Hepatocyte (in vitro differentiated cells): ENCODE data around the gene PHLDB2. TPM values are rescaled to one million over a fixed set of nuclear protein-coding genes. Genes with fewer than 3 reads are reported as not detected.

Source experiments
- DNase-seq: peaks from one replicate; pipeline ENCODE4 v3.0.0-alpha.2; 2016; ENCODE audit warnings: low spot score
- H2AFZ ChIP-seq: fragments of 200-600 bp; sonication (generic); 2 replicates; pipeline ENCODE4 v1.6.0; 2016; ENCODE audit warnings: antibody characterized with exemption, mild to moderate bottlenecking
- H3K27ac ChIP-seq: fragments of 200-600 bp; sonication (generic); 2 replicates; pipeline ENCODE4 v1.5.1; 2016; ENCODE audit warnings: mild to moderate bottlenecking
- H3K27me3 ChIP-seq: fragments of 200-600 bp; sonication (generic); 2 replicates; pipeline ENCODE4 v1.6.1; 2016
- H3K36me3 ChIP-seq: fragments of 200-600 bp; sonication (generic); replicated peaks from 2 replicates; pipeline ENCODE4 v1.5.1; 2016; ENCODE audit warnings: low read depth; ENCODE audit not compliant: insufficient read depth
- H3K4me1 ChIP-seq: fragments of 200-600 bp; sonication (generic); 2 replicates; pipeline ENCODE4 v1.5.1; 2016; ENCODE audit warnings: mild to moderate bottlenecking, moderate library complexity; ENCODE audit not compliant: insufficient read depth
- H3K4me2 ChIP-seq: fragments of 200-600 bp; sonication (generic); 2 replicates; pipeline ENCODE4 v1.6.0; 2016
- H3K4me3 ChIP-seq: fragments of 200-600 bp; sonication (generic); 2 replicates; pipeline ENCODE4 v1.5.1; 2016; ENCODE audit warnings: mild to moderate bottlenecking
- H3K79me2 ChIP-seq: fragments of 200-600 bp; sonication (generic); 2 replicates; pipeline ENCODE4 v1.6.0; 2017; ENCODE audit warnings: mild to moderate bottlenecking
- H3K9me2 ChIP-seq: fragments of 200-600 bp; sonication (generic); replicated peaks from 2 replicates; pipeline ENCODE4 v1.6.0; 2017; ENCODE audit warnings: mild to moderate bottlenecking; ENCODE audit not compliant: insufficient read depth
- H3K9me3 ChIP-seq: fragments of 200-600 bp; sonication (generic); 2 replicates; pipeline ENCODE4 v1.5.1; 2016; ENCODE audit warnings: low read depth, mild to moderate bottlenecking
- H4K20me1 ChIP-seq: fragments of 200-600 bp; sonication (generic); 2 replicates; pipeline ENCODE4 v1.6.0; 2016; ENCODE audit warnings: mild to moderate bottlenecking; ENCODE audit not compliant: insufficient read depth, poor library complexity, severe bottlenecking
- CTCF ChIP-seq: fragments of 200-600 bp; sonication (generic); IDR thresholded peaks from 2 replicates; pipeline ENCODE4 v1.5.1; 2016; ENCODE audit warnings: antibody characterized with exemption, mild to moderate bottlenecking; ENCODE audit not compliant: poor library complexity
- EZH2 ChIP-seq: fragments of 200-600 bp; sonication (generic); IDR thresholded peaks from 2 replicates; pipeline ENCODE4 v1.6.1; 2016; ENCODE audit warnings: antibody characterized with exemption, mild to moderate bottlenecking, borderline replicate concordance
- EZH2phosphoT487 ChIP-seq: fragments of 200-600 bp; sonication (generic); IDR thresholded peaks from one replicate; pipeline ENCODE4 v1.6.1; 2018; ENCODE audit warnings: antibody characterized with exemption, mild to moderate bottlenecking, low read depth, moderate library complexity; ENCODE audit not compliant: unreplicated experiment, severe bottlenecking
- WGBS: methylation state at CpG from one replicate; pipeline ENCODE4 v1.1.6; 2016; ENCODE audit warnings: low lambda C conversion rate; ENCODE audit errors: missing lambda C conversion rate; 5-methylcytosine and 5-hydroxymethylcytosine counted together
- polyA plus RNA-seq: library from polyadenylated mRNA; unstranded; fragments of >200 nt; fragmentation: Nextera tagmentation; extraction: Ambion mirVana; gene quantifications from 2 replicates; pipeline ENCODE4 v1.2.1, GENCODE V29; 2016
- total RNA-seq: library from RNA; depleted of rRNA; stranded (reverse); fragments of >200 nt; gene quantifications from 2 replicates; pipeline ENCODE4 v1.2.3, GENCODE V29; 2014

Gene PHLDB2
- total and polyA plus RNA-seq, 2 experiments from 2014 or later: 49.0 to 52.7 TPM

DNA sequence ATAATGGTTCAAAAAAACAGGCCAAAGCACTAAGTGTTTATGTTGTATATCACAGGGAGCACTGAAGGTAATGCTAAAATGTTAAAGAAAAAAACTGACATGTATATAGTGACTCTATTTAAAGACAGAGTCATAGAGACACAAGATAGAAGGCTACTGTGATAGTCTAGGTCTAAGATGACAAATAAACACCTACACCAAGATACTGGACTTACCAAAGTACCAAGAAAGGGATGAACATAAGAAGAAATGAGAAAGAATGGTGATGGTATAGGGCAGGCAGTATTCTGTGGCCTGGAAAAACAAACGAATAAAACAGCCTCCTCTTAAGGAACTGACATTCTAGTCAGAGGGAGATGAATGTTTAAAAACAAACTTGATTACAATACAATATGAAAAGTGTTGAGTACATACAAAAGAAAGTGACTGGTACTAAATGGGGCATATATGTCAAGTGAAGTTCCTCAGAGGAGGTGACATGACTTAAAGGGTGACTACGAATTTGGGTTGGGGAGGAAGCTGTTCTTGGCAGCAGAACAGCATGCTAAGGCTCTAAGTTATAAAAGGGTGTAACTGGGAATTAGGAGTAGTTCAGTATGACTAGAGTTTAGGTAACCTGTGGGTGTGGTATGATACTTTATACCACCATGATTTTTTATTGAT lies 125.7 kb downstream of the PHLDB2 start:
- TF ChIP-seq EZH2phosphoT487 (no peak), EZH2 (no peak), CTCF (no peak)
- Histone ChIP-seq H2AFZ (no peak overlapping the region), H3K27me3 (no peaks in the 10 kb centered on the region), H3K9me3 (no peaks in the 10 kb centered on the region), H3K9me2 (no peaks in the 10 kb centered on the region), H4K20me1 (no peaks in the 10 kb centered on the region), H3K79me2 (peaks cover 34% of the 10 kb centered on the region), H3K27ac (no peak overlapping the region), H3K4me3 (no peak overlapping the region), H3K4me2 (no peak overlapping the region), H3K4me1 (no peaks in the 10 kb centered on the region), H3K36me3 (no peaks in the 10 kb centered on the region)
- WGBS: 84% methylated on average over 2 of the region's 2 CpGs
- DNase-seq: no peak

- H3K4me1 ChIP-seq: no peaks in the 10 kb centered on the region
- no peak overlapping the region for H3K27ac ChIP-seq
- WGBS: 96% methylated on average over 3 of the region's 3 CpGs
- H4K20me1 ChIP-seq: no peaks in the 10 kb centered on the region
- H3K4me3 ChIP-seq: no peak overlapping the region
- H3K9me3 ChIP-seq: no peaks in the 10 kb centered on the region
- H3K79me2 ChIP-seq: peaks cover 19% of the 10 kb centered on the region
- TF ChIP-seq EZH2 (no peak), CTCF (no peak), EZH2phosphoT487 (no peak)
- DNase-seq: no peak
- no peak overlapping the region for H3K4me2 ChIP-seq
- H3K27me3 ChIP-seq: no peaks in the 10 kb centered on the region
- no peaks in the 10 kb centered on the region for H3K9me2 ChIP-seq
- no peak overlapping the region for H2AFZ ChIP-seq
- H3K36me3 ChIP-seq: no peaks in the 10 kb centered on the region
These were observed 127.7 kb downstream of the PHLDB2 start for GRCh38 chr3:111986800-111987199.

GRCh38 chr3:111989061-111989678 lies 130.1 kb downstream of the PHLDB2 start:
- Histone ChIP-seq H4K20me1 (no peaks in the 10 kb centered on the region), H3K27me3 (no peaks in the 10 kb centered on the region), H3K9me3 (no peaks in the 10 kb centered on the region), H3K36me3 (no peaks in the 10 kb centered on the region), H2AFZ (no peak overlapping the region), H3K4me1 (no peaks in the 10 kb centered on the region), H3K4me2 (no peak overlapping the region), H3K4me3 (no peak overlapping the region), H3K79me2 (peaks cover 4% of the 10 kb centered on the region), H3K9me2 (no peaks in the 10 kb centered on the region), H3K27ac (no peak overlapping the region)
- 38% methylated on average over 3 of the region's 3 CpGs for WGBS
- peak; percentile 72 for DNase-seq
- TF ChIP-seq EZH2 (no peak), CTCF (peak; percentile 74)
